DOHH2 (cell line): Measurements from ENCODE around the gene SUSD4.

Source experiments
- H3F3A ChIP-seq: fragments of 200-600 bp; sonication (generic), shearing (Covaris generic); 2 replicates; pipeline ENCODE4 v1.6.0; 2016; ENCODE audit warnings: antibody characterized with exemption, mild to moderate bottlenecking; ENCODE audit not compliant: control insufficient read depth, insufficient read depth
- H3K27ac ChIP-seq: fragments of 200-600 bp; sonication (generic); 2 replicates; pipeline ENCODE4 v1.5.1; 2014; ENCODE audit warnings: low read depth, mild to moderate bottlenecking, low read length, moderate library complexity
- H3K27me3 ChIP-seq: fragments of 200-600 bp; sonication (generic); 2 replicates; pipeline ENCODE4 v1.6.1; 2014; ENCODE audit warnings: mild to moderate bottlenecking, low read length, mixed read lengths; ENCODE audit not compliant: control insufficient read depth
- H3K36me3 ChIP-seq: fragments of 200-600 bp; sonication (generic); 2 replicates; pipeline ENCODE4 v1.6.1; 2014; ENCODE audit warnings: mild to moderate bottlenecking, low read length, moderate library complexity, mixed read lengths; ENCODE audit not compliant: control insufficient read depth
- H3K4me1 ChIP-seq: fragments of 200-600 bp; sonication (generic); 2 replicates; pipeline ENCODE4 v1.6.1; 2014; ENCODE audit warnings: mild to moderate bottlenecking, low read length, mixed read lengths; ENCODE audit not compliant: control insufficient read depth
- H3K4me2 ChIP-seq: fragments of 200-600 bp; sonication (generic); 2 replicates; pipeline ENCODE4 v1.6.0; 2014; ENCODE audit warnings: mild to moderate bottlenecking, low read length, moderate library complexity
- H3K4me3 ChIP-seq: fragments of 200-600 bp; sonication (generic); 2 replicates; pipeline ENCODE4 v1.5.1; 2014; ENCODE audit warnings: mild to moderate bottlenecking, low read length, mixed read lengths
- H3K79me2 ChIP-seq: fragments of 200-600 bp; sonication (generic); 2 replicates; pipeline ENCODE4 v1.6.1; 2014; ENCODE audit warnings: mild to moderate bottlenecking, low read length, mixed read lengths; ENCODE audit not compliant: control insufficient read depth
- H3K9me2 ChIP-seq: fragments of 200-600 bp; sonication (generic); replicated peaks from 2 replicates; pipeline ENCODE4 v1.6.1; 2014; ENCODE audit warnings: mild to moderate bottlenecking, low read length, mixed read lengths; ENCODE audit not compliant: control insufficient read depth
- H3K9me3 ChIP-seq: fragments of 200-600 bp; sonication (generic); 2 replicates; pipeline ENCODE4 v1.6.1; 2014; ENCODE audit warnings: antibody characterized with exemption, low read length, mixed read lengths; ENCODE audit not compliant: control insufficient read depth, insufficient read depth
- H4K20me1 ChIP-seq: fragments of 200-600 bp; sonication (generic); 2 replicates; pipeline ENCODE4 v1.6.0; 2014; ENCODE audit warnings: low read depth, mild to moderate bottlenecking, antibody characterized with exemption, low read length, moderate library complexity; ENCODE audit not compliant: control insufficient read depth, insufficient read depth
- EZH2phosphoT487 ChIP-seq: fragments of 200-600 bp; sonication (generic); IDR thresholded peaks from 2 replicates; pipeline ENCODE4 v1.6.1; 2017; ENCODE audit warnings: borderline replicate concordance, mild to moderate bottlenecking, antibody characterized with exemption, low read length, moderate library complexity, mixed read lengths
- TF ChIP-seq, protein P1 (sequence below): fragments of 200-600 bp; sonication (generic); IDR thresholded peaks from one replicate; pipeline ENCODE4 v1.5.1; 2014; ENCODE audit warnings: antibody characterized with exemption, mild to moderate bottlenecking, low read depth, low read length; ENCODE audit not compliant: poor library complexity, severe bottlenecking

Gene SUSD4

DNA sequence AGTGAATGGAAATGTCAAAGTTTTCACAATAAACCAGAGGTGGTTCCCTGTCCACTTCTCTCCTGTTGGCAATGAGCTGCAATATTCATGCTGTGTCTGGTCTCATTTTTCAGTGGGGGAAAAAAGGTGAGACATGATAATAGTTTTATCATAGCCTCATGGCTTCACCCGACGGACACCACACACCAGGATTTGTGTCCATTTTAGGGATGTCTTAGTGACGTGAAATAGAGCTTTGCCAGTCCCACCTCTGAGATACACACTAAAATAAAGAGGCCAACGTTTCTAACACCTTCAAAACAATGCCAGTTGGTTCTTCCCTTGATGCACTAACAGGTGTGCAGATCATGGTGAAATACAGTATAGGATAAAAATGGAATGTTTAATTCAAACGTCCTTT, 129.4 kb downstream of the SUSD4 start:
- H3F3A ChIP-seq: no peaks in the 10 kb centered on the region
- H3K79me2 ChIP-seq: no peaks in the 10 kb centered on the region
- no peak overlapping the region for H3K4me2 ChIP-seq
- no peak for TF ChIP-seq EZH2phosphoT487
- TF ChIP-seq, protein P1, sequence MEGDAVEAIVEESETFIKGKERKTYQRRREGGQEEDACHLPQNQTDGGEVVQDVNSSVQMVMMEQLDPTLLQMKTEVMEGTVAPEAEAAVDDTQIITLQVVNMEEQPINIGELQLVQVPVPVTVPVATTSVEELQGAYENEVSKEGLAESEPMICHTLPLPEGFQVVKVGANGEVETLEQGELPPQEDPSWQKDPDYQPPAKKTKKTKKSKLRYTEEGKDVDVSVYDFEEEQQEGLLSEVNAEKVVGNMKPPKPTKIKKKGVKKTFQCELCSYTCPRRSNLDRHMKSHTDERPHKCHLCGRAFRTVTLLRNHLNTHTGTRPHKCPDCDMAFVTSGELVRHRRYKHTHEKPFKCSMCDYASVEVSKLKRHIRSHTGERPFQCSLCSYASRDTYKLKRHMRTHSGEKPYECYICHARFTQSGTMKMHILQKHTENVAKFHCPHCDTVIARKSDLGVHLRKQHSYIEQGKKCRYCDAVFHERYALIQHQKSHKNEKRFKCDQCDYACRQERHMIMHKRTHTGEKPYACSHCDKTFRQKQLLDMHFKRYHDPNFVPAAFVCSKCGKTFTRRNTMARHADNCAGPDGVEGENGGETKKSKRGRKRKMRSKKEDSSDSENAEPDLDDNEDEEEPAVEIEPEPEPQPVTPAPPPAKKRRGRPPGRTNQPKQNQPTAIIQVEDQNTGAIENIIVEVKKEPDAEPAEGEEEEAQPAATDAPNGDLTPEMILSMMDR: no peak
- H3K9me2 ChIP-seq: no peaks in the 10 kb centered on the region
- no peaks in the 10 kb centered on the region for H3K9me3 ChIP-seq
- no peak overlapping the region for H3K4me3 ChIP-seq
- no peaks in the 10 kb centered on the region for H4K20me1 ChIP-seq
- H3K4me1 ChIP-seq: no peaks in the 10 kb centered on the region
- no peak overlapping the region for H3K27ac ChIP-seq
- H3K36me3 ChIP-seq: no peaks in the 10 kb centered on the region
- H3K27me3 ChIP-seq: 0 out of 2 replicates have a peak, but pooled peaks cover 3% of the 10 kb centered on the region

DNA sequence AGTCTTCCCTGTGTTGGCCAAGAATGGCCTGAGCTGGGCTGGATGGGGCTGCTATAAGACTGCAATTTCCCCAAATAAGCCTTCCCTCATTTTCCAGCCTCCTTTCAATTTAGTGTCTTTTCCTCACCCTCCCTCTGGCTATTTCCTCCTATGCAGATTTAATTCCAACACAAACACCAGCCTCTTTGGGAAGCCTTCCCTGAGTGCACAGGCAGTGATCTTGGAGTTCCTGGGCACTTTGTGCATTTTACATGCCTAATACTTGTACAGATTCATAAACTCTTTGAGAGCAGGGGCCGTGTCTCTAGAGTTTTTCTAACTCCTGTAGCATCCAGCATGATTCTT, 129.8 kb downstream of the SUSD4 start:
- Histone ChIP-seq H3K9me3 (no peaks in the 10 kb centered on the region), H3K36me3 (no peaks in the 10 kb centered on the region), H3K4me3 (no peak overlapping the region), H3K9me2 (no peaks in the 10 kb centered on the region), H3K4me2 (no peak overlapping the region), H3K27me3 (0 out of 2 replicates have a peak, but pooled peaks cover 3% of the 10 kb centered on the region), H3K27ac (no peak overlapping the region), H3K4me1 (no peaks in the 10 kb centered on the region), H3F3A (no peaks in the 10 kb centered on the region), H3K79me2 (no peaks in the 10 kb centered on the region), H4K20me1 (no peaks in the 10 kb centered on the region)
- no peak for TF ChIP-seq EZH2phosphoT487
- TF ChIP-seq, protein P1: no peak

DNA sequence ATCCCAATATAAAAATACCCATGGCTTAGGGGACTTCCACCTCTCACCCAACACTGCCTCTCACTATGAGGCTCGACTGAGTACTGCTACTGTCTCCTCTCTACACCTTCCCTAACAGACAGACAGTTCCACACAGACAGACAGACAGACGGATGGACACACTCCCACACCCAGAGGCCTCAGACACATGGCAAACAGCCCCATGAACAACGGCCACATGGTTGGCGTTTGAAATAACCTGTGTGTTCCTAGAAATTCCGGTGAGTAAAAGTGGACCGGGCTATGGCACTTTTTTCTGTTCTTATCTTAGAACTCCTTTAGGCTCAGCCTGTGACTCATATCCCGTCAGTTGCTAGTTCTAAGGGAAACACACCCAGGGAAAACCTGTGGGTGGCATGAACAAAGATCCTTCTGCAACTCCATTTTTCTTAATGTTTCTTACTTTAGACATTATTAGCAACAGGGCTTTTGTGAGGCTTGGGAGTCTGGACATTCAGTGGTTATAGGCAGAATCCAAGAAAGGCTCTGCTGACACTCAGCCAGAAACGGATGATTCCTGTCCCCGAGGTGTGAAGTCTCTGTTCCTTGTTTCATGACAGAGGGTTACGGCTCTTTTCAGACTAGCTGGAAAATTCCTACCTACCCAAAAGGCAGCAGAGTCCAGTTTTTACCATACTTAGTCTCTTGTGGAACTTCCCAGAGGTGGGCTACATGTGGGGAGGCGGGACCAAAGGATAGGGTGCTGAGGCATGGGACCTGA, 130.4 kb downstream of the SUSD4 start:
- Histone ChIP-seq H3K4me2 (no peak overlapping the region), H3K4me3 (no peak overlapping the region), H4K20me1 (no peaks in the 10 kb centered on the region), H3K27ac (no peak overlapping the region), H3K9me2 (no peaks in the 10 kb centered on the region), H3K36me3 (no peaks in the 10 kb centered on the region), H3F3A (no peaks in the 10 kb centered on the region), H3K9me3 (no peaks in the 10 kb centered on the region), H3K4me1 (no peaks in the 10 kb centered on the region), H3K27me3 (0 out of 2 replicates have a peak, but pooled peaks cover 3% of the 10 kb centered on the region), H3K79me2 (no peaks in the 10 kb centered on the region)
- TF ChIP-seq EZH2phosphoT487: no peak
- TF ChIP-seq, protein P1: no peak
